Progenitor cell of endocrine pancreas (in vitro differentiated cells): ENCODE results near the gene KIF16B. TPM values are rescaled to one million over a fixed set of nuclear protein-coding genes. Genes with fewer than 3 reads are reported as not detected.
"Not testable (repeated sequence)": the region's sequence is repeated elsewhere in the genome, so short reads cannot be mapped to it uniquely, and the experiment has no call there.

Source experiments
- DNase-seq: peaks from one replicate; pipeline ENCODE4 v3.0.0; 2021; ENCODE audit warnings: low spot score; ENCODE audit not compliant: unreplicated experiment
- H3K27ac Mint-ChIP-seq: 2 replicates; pipeline ENCODE4 v1.8.0; 2021; ENCODE audit warnings: mild to moderate bottlenecking, moderate library complexity, mixed read lengths
- H3K27me3 Mint-ChIP-seq: 2 replicates; pipeline ENCODE4 v1.8.0; 2021; ENCODE audit warnings: mixed read lengths
- H3K36me3 Mint-ChIP-seq: 2 replicates; pipeline ENCODE4 v1.8.0; 2022; ENCODE audit warnings: mixed read lengths; ENCODE audit not compliant: insufficient read depth
- H3K4me1 Mint-ChIP-seq: 2 replicates; pipeline ENCODE4 v1.8.0; 2021; ENCODE audit warnings: low read depth, mixed read lengths
- H3K4me3 Mint-ChIP-seq: 2 replicates; pipeline ENCODE4 v1.8.0; 2021; ENCODE audit warnings: low read depth, mild to moderate bottlenecking, moderate library complexity, mixed read lengths
- H3K9me3 Mint-ChIP-seq: 2 replicates; pipeline ENCODE4 v1.8.0; 2021; ENCODE audit warnings: low read depth, mixed read lengths
- CTCF ChIP-seq: fragments of 200-600 bp; sonication (generic); IDR thresholded peaks from one replicate; pipeline ENCODE4 v1.5.0; 2021; ENCODE audit warnings: antibody characterized with exemption, mild to moderate bottlenecking; ENCODE audit not compliant: unreplicated experiment
- total RNA-seq: library from RNA; stranded (reverse); gene quantifications from 2 replicates; pipeline ENCODE4 v1.2.1, GENCODE V29; 2021

Gene KIF16B
- total RNA-seq, 1 donor from 2014 or later: 10.8 TPM

GRCh38 chr20:16601047-16601446 lies 27.8 kb upstream of the KIF16B start:
- TF ChIP-seq CTCF: no peak
- Mint-ChIP-seq H3K4me3 (no peak overlapping the region), H3K27ac (no peak overlapping the region), H3K4me1 (no peaks in the 10 kb centered on the region), H3K27me3 (peaks cover 3% of the 10 kb centered on the region), H3K9me3 (no peaks in the 10 kb centered on the region), H3K36me3 (no peaks in the 10 kb centered on the region)
- DNase-seq: no peak

DNA sequence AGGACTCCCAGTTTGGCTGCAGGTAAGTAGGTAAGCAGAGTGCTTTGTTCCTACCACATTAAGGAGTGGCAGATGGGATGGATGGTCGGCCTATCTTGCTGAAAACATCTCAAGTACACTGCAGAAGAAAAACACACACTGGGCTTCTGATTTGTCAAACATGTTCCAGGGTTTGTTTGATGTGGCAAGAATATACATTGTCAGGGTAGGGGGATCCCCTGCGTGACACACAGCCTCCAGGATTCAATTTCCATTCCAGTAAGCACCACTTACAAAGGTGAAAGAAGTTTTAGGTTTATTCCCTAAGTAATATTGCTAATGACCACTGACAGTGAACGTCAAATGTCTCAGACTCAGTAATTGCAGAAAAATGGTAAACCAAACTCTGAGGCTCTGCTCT lies 26.0 kb upstream of the KIF16B start:
- Mint-ChIP-seq H3K36me3 (no peaks in the 10 kb centered on the region), H3K9me3 (no peaks in the 10 kb centered on the region), H3K4me1 (no peaks in the 10 kb centered on the region), H3K27ac (no peak overlapping the region), H3K27me3 (peaks cover 3% of the 10 kb centered on the region), H3K4me3 (no peak overlapping the region)
- no peak for TF ChIP-seq CTCF
- no peak for DNase-seq

GRCh38 chr20:16596991-16597390 lies 23.7 kb upstream of the KIF16B start:
- Mint-ChIP-seq H3K36me3 (no peaks in the 10 kb centered on the region), H3K9me3 (no peaks in the 10 kb centered on the region), H3K27me3 (peaks cover 9% of the 10 kb centered on the region), H3K4me3 (no peak overlapping the region), H3K4me1 (no peaks in the 10 kb centered on the region), H3K27ac (no peak overlapping the region)
- no peak for TF ChIP-seq CTCF
- DNase-seq: no peak

DNA sequence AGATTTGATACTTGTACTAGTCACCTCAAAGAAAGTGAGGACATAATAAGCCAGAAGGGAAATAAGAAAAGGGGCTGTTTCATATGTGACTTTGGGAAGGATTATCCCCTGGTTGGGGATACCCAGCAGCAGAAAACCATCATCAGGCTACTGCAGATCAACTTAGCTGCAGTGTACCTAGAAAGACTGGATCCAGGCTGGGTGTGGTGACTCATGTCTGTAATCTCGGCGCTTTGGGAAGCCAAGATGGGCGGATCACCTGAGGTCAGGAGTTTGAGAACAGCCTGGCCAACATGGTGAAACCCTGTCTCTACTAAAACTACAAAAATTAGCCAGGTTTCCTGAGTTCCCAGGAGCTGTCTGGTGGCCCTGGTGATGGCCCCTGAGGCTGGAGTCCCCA lies 23.2 kb upstream of the KIF16B start:
- H3K27ac Mint-ChIP-seq, H3K4me3 Mint-ChIP-seq, H3K27me3 Mint-ChIP-seq, H3K4me1 Mint-ChIP-seq, H3K36me3 Mint-ChIP-seq, H3K9me3 Mint-ChIP-seq, DNase-seq: not testable (repeated sequence)

DNA sequence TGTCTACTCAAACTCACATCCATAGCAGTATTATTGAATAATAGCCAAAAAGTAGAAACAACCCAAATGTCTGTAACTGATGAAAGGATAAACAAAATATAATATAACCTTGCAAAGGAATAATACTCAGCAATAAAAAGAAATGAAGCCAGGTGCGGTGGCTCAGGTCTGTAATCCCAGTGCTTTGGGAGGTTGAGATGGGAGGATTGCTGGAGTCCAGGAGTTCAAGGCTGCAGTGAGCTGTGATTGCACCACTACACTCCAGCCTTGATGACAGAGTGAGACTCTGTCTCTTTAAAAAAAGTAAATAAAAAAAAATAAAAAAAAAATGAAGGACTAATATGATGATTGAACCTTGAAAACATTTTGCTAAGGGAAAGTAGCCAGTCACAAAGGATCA lies 22.1 kb upstream of the KIF16B start:
- H3K9me3 Mint-ChIP-seq: no peaks in the 10 kb centered on the region
- no peak for TF ChIP-seq CTCF
- H3K4me1 Mint-ChIP-seq: no peaks in the 10 kb centered on the region
- H3K27me3 Mint-ChIP-seq: peaks cover 8% of the 10 kb centered on the region
- no peak overlapping the region for H3K27ac Mint-ChIP-seq
- DNase-seq: no peak
- no peak overlapping the region for H3K4me3 Mint-ChIP-seq
- H3K36me3 Mint-ChIP-seq: no peaks in the 10 kb centered on the region

- no peak overlapping the region for H3K27ac Mint-ChIP-seq
- H3K9me3 Mint-ChIP-seq: no peaks in the 10 kb centered on the region
- H3K27me3 Mint-ChIP-seq: peaks cover 8% of the 10 kb centered on the region
- H3K4me3 Mint-ChIP-seq: no peak overlapping the region
- no peak for DNase-seq
- no peaks in the 10 kb centered on the region for H3K36me3 Mint-ChIP-seq
- H3K4me1 Mint-ChIP-seq: peaks cover 4% of the 10 kb centered on the region
- no peak for TF ChIP-seq CTCF
These were observed 16.9 kb upstream of the KIF16B start for GRCh38 chr20:16590041-16590633.
